ENCODE measurements around the gene RAB8B. TPM values are rescaled to one million over a fixed set of nuclear protein-coding genes. Genes with fewer than 3 reads are reported as not detected.

The RAB8B gene
- total RNA-seq, 1 experiment from 2014 or later, result 20.9 TPM

GRCh38 chr15:63254991-63255390, 65.6 kb downstream of the RAB8B start:
- Histone ChIP-seq H3K9me3 (ENCODE audit: insufficient read depth, low read depth) (no peaks in the 10 kb centered on the region), H3K4me3 (no peak overlapping the region), H3K27ac (no peak overlapping the region), H3K79me2 (ENCODE audit: low read depth) (no peaks in the 10 kb centered on the region), H4K20me1 (ENCODE audit: insufficient read depth) (no peaks in the 10 kb centered on the region), H3K36me3 (ENCODE audit: low read depth) (peaks cover 3% of the 10 kb centered on the region; the same call in 1 of the 2 replicates), H3K27me3 (ENCODE audit: insufficient read depth, low read depth) (no peaks in the 10 kb centered on the region), H3F3A (ENCODE audit: insufficient read depth, low read depth) (no peaks in the 10 kb centered on the region), H3K4me1 (replicated peaks; ENCODE audit: insufficient read depth) (peaks cover 12% of the 10 kb centered on the region), H2AFZ (no peak overlapping the region), H3K9me2 (ENCODE audit: insufficient read depth) (no peaks in the 10 kb centered on the region), H3K4me2 (no peak overlapping the region)
- POLR2A ChIA-PET (ENCODE audit: unreplicated experiment), result no interaction called here
- no peak for DNase-seq
- TF ChIP-seq EZH2 (IDR thresholded peaks at IDR 0.05; ENCODE audit: low read depth) (no peak), CTCF (conservative IDR thresholded peaks at IDR 0.05) (no peak)
- CTCF ChIA-PET, result no interaction called here
- intact Hi-C loops (cut with micrococcal nuclease; ENCODE audit: unreplicated experiment), result no loop called here
- no TSS peak for BruUV-seq (replicated peaks)

GRCh38 chr15:63255489-63255990, 66.1 kb downstream of the RAB8B start:
- no peaks in the 10 kb centered on the region for H4K20me1 ChIP-seq (ENCODE audit: insufficient read depth)
- H3K4me1 ChIP-seq (replicated peaks; ENCODE audit: insufficient read depth), result peaks cover 12% of the 10 kb centered on the region
- intact Hi-C loops (cut with micrococcal nuclease; ENCODE audit: unreplicated experiment), result no loop called here
- no peak overlapping the region for H3K27ac ChIP-seq
- POLR2A ChIA-PET (ENCODE audit: unreplicated experiment), result no interaction called here
- H3K36me3 ChIP-seq (ENCODE audit: low read depth), result peaks cover 3% of the 10 kb centered on the region; the same call in 1 of the 2 replicates
- BruUV-seq (replicated peaks), result no TSS peak
- no peak for DNase-seq
- H3K79me2 ChIP-seq (ENCODE audit: low read depth), result no peaks in the 10 kb centered on the region
- H3K9me3 ChIP-seq (ENCODE audit: insufficient read depth, low read depth), result no peaks in the 10 kb centered on the region
- no peak overlapping the region for H3K4me3 ChIP-seq
- H3K9me2 ChIP-seq (ENCODE audit: insufficient read depth), result no peaks in the 10 kb centered on the region
- no peak for TF ChIP-seq EZH2 (IDR thresholded peaks at IDR 0.05; ENCODE audit: low read depth)
- no peak for TF ChIP-seq CTCF (conservative IDR thresholded peaks at IDR 0.05)
- CTCF ChIA-PET, result no interaction called here
- no peak overlapping the region for H3K4me2 ChIP-seq
- H2AFZ ChIP-seq, result no peak overlapping the region
- no peaks in the 10 kb centered on the region for H3K27me3 ChIP-seq (ENCODE audit: insufficient read depth, low read depth)
- no peaks in the 10 kb centered on the region for H3F3A ChIP-seq (ENCODE audit: insufficient read depth, low read depth)

GRCh38 chr15:63256433-63257274, 67.2 kb downstream of the RAB8B start:
- DNase-seq, result peak in 1 of 2 experiments; percentile 62
- H3K4me2 ChIP-seq, result no peak overlapping the region
- intact Hi-C loops (cut with micrococcal nuclease; ENCODE audit: unreplicated experiment), result no loop called here
- ChIA-PET CTCF (interaction anchor here (0.7 kb wide), 1 partner anchor 15 kb away, joined by 7 read pairs; no protein-coding TSS in a partner anchor), POLR2A (ENCODE audit: unreplicated experiment) (interaction anchor here (0.6 to 0.7 kb wide), 2 partner anchors 56 to 118 kb away, joined by 3 to 4 read pairs; no protein-coding TSS in a partner anchor)
- no peaks in the 10 kb centered on the region for H3K9me2 ChIP-seq (ENCODE audit: insufficient read depth)
- no peaks in the 10 kb centered on the region for H3F3A ChIP-seq (ENCODE audit: insufficient read depth, low read depth)
- BruUV-seq (replicated peaks), result no TSS peak
- no peaks in the 10 kb centered on the region for H3K27me3 ChIP-seq (ENCODE audit: insufficient read depth, low read depth)
- TF ChIP-seq CTCF (conservative IDR thresholded peaks at IDR 0.05) (no peak), EZH2 (IDR thresholded peaks at IDR 0.05; ENCODE audit: low read depth) (no peak)
- no peaks in the 10 kb centered on the region for H4K20me1 ChIP-seq (ENCODE audit: insufficient read depth)
- no peaks in the 10 kb centered on the region for H3K79me2 ChIP-seq (ENCODE audit: low read depth)
- H3K27ac ChIP-seq, result 0 out of 2 replicates have a peak overlapping the region, but pooled peaks have one; percentile 24
- H2AFZ ChIP-seq, result no peak overlapping the region
- H3K36me3 ChIP-seq (ENCODE audit: low read depth), result peaks cover 8% of the 10 kb centered on the region; the same call in 1 of the 2 replicates
- no peak overlapping the region for H3K4me3 ChIP-seq
- peaks cover 12% of the 10 kb centered on the region for H3K4me1 ChIP-seq (replicated peaks; ENCODE audit: insufficient read depth)
- no peaks in the 10 kb centered on the region for H3K9me3 ChIP-seq (ENCODE audit: insufficient read depth, low read depth)
